HS-27A (cell line): ENCODE data around the gene TMEM18.
A peak's percentile ranks its signal among the peaks of the same experiment; 100 is the strongest.
"Not testable (repeated sequence)": the region's sequence is repeated elsewhere in the genome, so short reads cannot be mapped to it uniquely, and the experiment has no call there.

Experiments used
- DNase-seq: peaks from one replicate; pipeline ENCODE4 v3.0.0-alpha.2; 2012; ENCODE audit warnings: low read depth, missing footprints

Gene TMEM18

GRCh38 chr2:693606-694005 is 16.4 kb upstream of the TMEM18 start:
- DNase-seq: no peak

- DNase-seq: no peak
Observed at GRCh38 chr2:692767-693166, 15.6 kb upstream of the TMEM18 start.

- no peak for DNase-seq
Observed at GRCh38 chr2:691821-692761, 14.9 kb upstream of the TMEM18 start.

GRCh38 chr2:690799-691198 is 13.6 kb upstream of the TMEM18 start:
- no peak for DNase-seq

GRCh38 chr2:689877-690510 is 12.8 kb upstream of the TMEM18 start:
- no peak for DNase-seq

GRCh38 chr2:689237-689636 is 12.0 kb upstream of the TMEM18 start:
- no peak for DNase-seq

GRCh38 chr2:688504-689076 is 11.4 kb upstream of the TMEM18 start:
- DNase-seq: no peak

GRCh38 chr2:685421-685820 is 8.2 kb upstream of the TMEM18 start:
- no peak for DNase-seq

- DNase-seq: not testable (repeated sequence)
Observed at GRCh38 chr2:684913-685312, 7.7 kb upstream of the TMEM18 start.

- no peak for DNase-seq
Observed at GRCh38 chr2:682226-682625, 5.0 kb upstream of the TMEM18 start.

GRCh38 chr2:681312-681711 is 4.1 kb upstream of the TMEM18 start:
- no peak for DNase-seq

GRCh38 chr2:680496-680895 is 3.3 kb upstream of the TMEM18 start:
- no peak for DNase-seq

GRCh38 chr2:678964-679363 is 1.8 kb upstream of the TMEM18 start:
- no peak for DNase-seq

- no peak for DNase-seq
Observed at GRCh38 chr2:677959-678550, 849 bp upstream of the TMEM18 start.

- DNase-seq: peak; percentile 83
Observed at GRCh38 chr2:676647-677055, 555 bp downstream of the TMEM18 start.

GRCh38 chr2:675982-676646 is 1.1 kb downstream of the TMEM18 start:
- DNase-seq: no peak

- no peak for DNase-seq
Observed at GRCh38 chr2:675460-675859, 1.7 kb downstream of the TMEM18 start.

- no peak for DNase-seq
Observed at GRCh38 chr2:675051-675450, 2.2 kb downstream of the TMEM18 start.

GRCh38 chr2:674321-674985 is 2.8 kb downstream of the TMEM18 start:
- no peak for DNase-seq

- DNase-seq: no peak
Observed at GRCh38 chr2:673615-674320, 3.4 kb downstream of the TMEM18 start.

GRCh38 chr2:673016-673415 is 4.2 kb downstream of the TMEM18 start:
- no peak for DNase-seq
